Measurements from ENCODE around the gene C1QL4.
A peak's percentile ranks its signal among the peaks of the same experiment; 100 is the strongest.

Gene C1QL4

GRCh38 chr12:49347311-49348193 is 10.6 kb upstream of the C1QL4 start:
- Histone ChIP-seq H3K27me3 (ENCODE audit: control insufficient read depth in 1 of 2, insufficient read depth in 1 of 2, low read length in 2 of 2) (peaks cover 52 to 78% of the 10 kb centered on the region in 2 experiments), H3K9ac (ENCODE audit: low read length) (no peak overlapping the region), H3K18ac (ENCODE audit: low read depth in 1 of 2, low read length in 2 of 2) (no peak overlapping the region), H2BK15ac (ENCODE audit: low read depth, poor library complexity, severe bottlenecking) (no peak overlapping the region), H2AK5ac (ENCODE audit: low read length, severe bottlenecking) (no peak overlapping the region), H3K4me2 (ENCODE audit: low read length, poor library complexity, severe bottlenecking) (peak overlapping the region; percentile 90), H4K91ac (ENCODE audit: low read length) (no peak overlapping the region), H3K14ac (ENCODE audit: low read length in 2 of 2) (no peak overlapping the region), H2BK5ac (ENCODE audit: low read depth, low read length, poor library complexity, severe bottlenecking) (no peak overlapping the region), H3K4me3 (ENCODE audit: insufficient read depth in 1 of 2, low read depth in 1 of 2, low read length in 2 of 2) (peak overlapping the region in 1 of 2 experiments; percentile 58), H3K9me3 (ENCODE audit: control insufficient read depth, low read length) (no peaks in the 10 kb centered on the region), H3K4me1 (ENCODE audit: control insufficient read depth, insufficient read depth, low read depth, low read length) (peaks cover 45% of the 10 kb centered on the region), H2BK120ac (ENCODE audit: low read depth, low read length) (no peak overlapping the region), H3K23ac (ENCODE audit: low read length in 2 of 2) (no peak overlapping the region), H2AFZ (ENCODE audit: low read depth, low read length) (no peak overlapping the region), H3K4ac (ENCODE audit: low read depth in 1 of 2, low read length in 2 of 2) (no peak overlapping the region), H2BK12ac (ENCODE audit: low read length in 2 of 2) (peak overlapping the region in 1 of 2 experiments; percentile 18), H3K79me1 (replicated peaks; ENCODE audit: low read length, poor library complexity, severe bottlenecking) (no peaks in the 10 kb centered on the region), H3K36me3 (ENCODE audit: control insufficient read depth in 1 of 2, insufficient read depth in 2 of 2, low read depth in 1 of 2, low read length in 2 of 2) (peaks cover 0 to 6% of the 10 kb centered on the region in 2 experiments), H3K27ac (ENCODE audit: low read length, poor library complexity, severe bottlenecking) (no peak overlapping the region), H4K8ac (ENCODE audit: low read length) (no peak overlapping the region)
- DNase-seq = peak; percentile 73
- 13% methylated on average over 35 of the region's 37 CpGs for WGBS

GRCh38 chr12:49346659-49347310 is 9.8 kb upstream of the C1QL4 start, which contains the start of gene DNAJC22:
Gene DNAJC22, plus strand, starts transcription at chr12:49346888. Its CDS starts 1,985 bp downstream, at chr12:49348873.
- Histone ChIP-seq H3K14ac (ENCODE audit: low read length in 2 of 2) (no peak within 1 kb of the TSS), H2BK120ac (ENCODE audit: low read depth, low read length) (no peak within 1 kb of the TSS), H3K4ac (ENCODE audit: low read depth in 1 of 2, low read length in 2 of 2) (no peak within 1 kb of the TSS), H2BK15ac (ENCODE audit: low read depth, poor library complexity, severe bottlenecking) (no peak within 1 kb of the TSS), H2AFZ (ENCODE audit: low read depth, low read length) (no peak within 1 kb of the TSS), H3K27ac (ENCODE audit: low read length, poor library complexity, severe bottlenecking) (no peak within 1 kb of the TSS), H3K27me3 (ENCODE audit: control insufficient read depth in 1 of 2, insufficient read depth in 1 of 2, low read length in 2 of 2) (peaks cover 59 to 85% of the 10 kb centered on the region in 2 experiments), H2BK12ac (ENCODE audit: low read length in 2 of 2) (peak within 1 kb of the TSS in 1 of 2 experiments; percentile 29), H4K8ac (ENCODE audit: low read length) (no peak within 1 kb of the TSS), H3K4me2 (ENCODE audit: low read length, poor library complexity, severe bottlenecking) (peak within 1 kb of the TSS; percentile 90), H3K23ac (ENCODE audit: low read length in 2 of 2) (no peak within 1 kb of the TSS), H3K4me1 (ENCODE audit: control insufficient read depth, insufficient read depth, low read depth, low read length) (peaks cover 53% of the 10 kb centered on the region), H3K36me3 (ENCODE audit: control insufficient read depth in 1 of 2, insufficient read depth in 2 of 2, low read depth in 1 of 2, low read length in 2 of 2) (peaks cover 0 to 6% of the 10 kb centered on the region in 2 experiments), H3K9ac (ENCODE audit: low read length) (peak within 1 kb of the TSS; percentile 29), H2AK5ac (ENCODE audit: low read length, severe bottlenecking) (no peak within 1 kb of the TSS), H3K79me1 (replicated peaks; ENCODE audit: low read length, poor library complexity, severe bottlenecking) (no peaks in the 10 kb centered on the region), H2BK5ac (ENCODE audit: low read depth, low read length, poor library complexity, severe bottlenecking) (peak within 1 kb of the TSS; percentile 4), H3K18ac (ENCODE audit: low read depth in 1 of 2, low read length in 2 of 2) (no peak within 1 kb of the TSS), H4K91ac (ENCODE audit: low read length) (no peak within 1 kb of the TSS), H3K4me3 (ENCODE audit: insufficient read depth in 1 of 2, low read depth in 1 of 2, low read length in 2 of 2) (peak within 1 kb of the TSS; percentile 2 to 68), H3K9me3 (ENCODE audit: control insufficient read depth, low read length) (no peaks in the 10 kb centered on the region)
- no peak for DNase-seq
- 2% methylated on average over 47 of the region's 47 CpGs for WGBS

GRCh38 chr12:49345825-49346658 is 9.1 kb upstream of the C1QL4 start:
- Histone ChIP-seq H2BK15ac (ENCODE audit: low read depth, poor library complexity, severe bottlenecking) (no peak overlapping the region), H2AK5ac (ENCODE audit: low read length, severe bottlenecking) (no peak overlapping the region), H3K27ac (ENCODE audit: low read length, poor library complexity, severe bottlenecking) (no peak overlapping the region), H3K4ac (ENCODE audit: low read depth in 1 of 2, low read length in 2 of 2) (no peak overlapping the region), H3K9me3 (ENCODE audit: control insufficient read depth, low read length) (no peaks in the 10 kb centered on the region), H3K14ac (ENCODE audit: low read length in 2 of 2) (no peak overlapping the region), H3K4me1 (ENCODE audit: control insufficient read depth, insufficient read depth, low read depth, low read length) (peaks cover 59% of the 10 kb centered on the region), H3K9ac (ENCODE audit: low read length) (peak overlapping the region; percentile 29), H2BK120ac (ENCODE audit: low read depth, low read length) (no peak overlapping the region), H2BK5ac (ENCODE audit: low read depth, low read length, poor library complexity, severe bottlenecking) (peak overlapping the region; percentile 4), H3K23ac (ENCODE audit: low read length in 2 of 2) (no peak overlapping the region), H2BK12ac (ENCODE audit: low read length in 2 of 2) (peak overlapping the region in 1 of 2 experiments; percentile 29), H3K4me3 (ENCODE audit: insufficient read depth in 1 of 2, low read depth in 1 of 2, low read length in 2 of 2) (peak overlapping the region; percentile 45 to 68), H3K4me2 (ENCODE audit: low read length, poor library complexity, severe bottlenecking) (peak overlapping the region; percentile 90), H2AFZ (ENCODE audit: low read depth, low read length) (no peak overlapping the region), H4K91ac (ENCODE audit: low read length) (no peak overlapping the region), H3K79me1 (replicated peaks; ENCODE audit: low read length, poor library complexity, severe bottlenecking) (no peaks in the 10 kb centered on the region), H4K8ac (ENCODE audit: low read length) (no peak overlapping the region), H3K36me3 (ENCODE audit: control insufficient read depth in 1 of 2, insufficient read depth in 2 of 2, low read depth in 1 of 2, low read length in 2 of 2) (peaks cover 0 to 6% of the 10 kb centered on the region in 2 experiments), H3K27me3 (ENCODE audit: control insufficient read depth in 1 of 2, insufficient read depth in 1 of 2, low read length in 2 of 2) (peaks cover 67 to 88% of the 10 kb centered on the region in 2 experiments), H3K18ac (ENCODE audit: low read depth in 1 of 2, low read length in 2 of 2) (no peak overlapping the region)
- 1% methylated on average over 58 of the region's 61 CpGs for WGBS
- DNase-seq = no peak
